Measurements from ENCODE around the gene PTPRN2.

DNA sequence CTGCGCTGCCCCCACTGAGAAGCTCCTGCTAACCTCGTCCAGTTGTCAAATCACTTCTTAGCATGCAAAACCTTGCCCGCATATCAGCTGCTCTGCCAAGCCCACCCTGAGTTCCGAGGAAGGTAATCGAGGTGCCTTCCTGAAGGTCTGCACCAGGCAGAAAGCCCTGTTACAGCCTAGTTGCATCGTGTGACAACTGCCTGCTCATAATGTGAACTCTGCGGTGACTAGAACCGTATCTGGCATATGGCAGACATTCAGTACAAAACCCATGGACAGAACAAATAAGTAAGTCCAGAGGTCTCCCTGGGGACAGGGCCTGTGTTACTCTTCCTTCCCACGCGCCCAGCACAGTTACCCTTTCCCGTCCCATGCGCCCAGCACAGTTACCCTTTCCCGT is 856.5 kb downstream of the PTPRN2 start:
- TF ChIP-seq POLR2A (IDR thresholded peaks at IDR 0.05) (no peak), EP300 (IDR thresholded peaks at IDR 0.05) (no peak)
- TF ChIP-seq, protein P1, sequence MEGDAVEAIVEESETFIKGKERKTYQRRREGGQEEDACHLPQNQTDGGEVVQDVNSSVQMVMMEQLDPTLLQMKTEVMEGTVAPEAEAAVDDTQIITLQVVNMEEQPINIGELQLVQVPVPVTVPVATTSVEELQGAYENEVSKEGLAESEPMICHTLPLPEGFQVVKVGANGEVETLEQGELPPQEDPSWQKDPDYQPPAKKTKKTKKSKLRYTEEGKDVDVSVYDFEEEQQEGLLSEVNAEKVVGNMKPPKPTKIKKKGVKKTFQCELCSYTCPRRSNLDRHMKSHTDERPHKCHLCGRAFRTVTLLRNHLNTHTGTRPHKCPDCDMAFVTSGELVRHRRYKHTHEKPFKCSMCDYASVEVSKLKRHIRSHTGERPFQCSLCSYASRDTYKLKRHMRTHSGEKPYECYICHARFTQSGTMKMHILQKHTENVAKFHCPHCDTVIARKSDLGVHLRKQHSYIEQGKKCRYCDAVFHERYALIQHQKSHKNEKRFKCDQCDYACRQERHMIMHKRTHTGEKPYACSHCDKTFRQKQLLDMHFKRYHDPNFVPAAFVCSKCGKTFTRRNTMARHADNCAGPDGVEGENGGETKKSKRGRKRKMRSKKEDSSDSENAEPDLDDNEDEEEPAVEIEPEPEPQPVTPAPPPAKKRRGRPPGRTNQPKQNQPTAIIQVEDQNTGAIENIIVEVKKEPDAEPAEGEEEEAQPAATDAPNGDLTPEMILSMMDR (IDR thresholded peaks at IDR 0.05): no peak
